HG03378 (cell line): ENCODE results near the gene SIPA1L2.
"Not testable (repeated sequence)": the region's sequence is repeated elsewhere in the genome, so short reads cannot be mapped to it uniquely, and the experiment has no call there.

Experiments used
- ATAC-seq: cut with Tn5 transposase; IDR thresholded peaks from one replicate; pipeline ENCODE4 v1.9.1; 2021; ENCODE audit warnings: mild to moderate bottlenecking, moderate library complexity; ENCODE audit not compliant: unreplicated experiment

Gene SIPA1L2

GRCh38 chr1:232615306-232615800 lies 14.6 kb downstream of the SIPA1L2 start:
- ATAC-seq = no peak

GRCh38 chr1:232614811-232615210 lies 15.1 kb downstream of the SIPA1L2 start:
- no peak for ATAC-seq

- no peak for ATAC-seq
These were observed 16.1 kb downstream of the SIPA1L2 start for GRCh38 chr1:232613752-232614381.

GRCh38 chr1:232612836-232613235 lies 17.1 kb downstream of the SIPA1L2 start:
- not testable (repeated sequence) for ATAC-seq

GRCh38 chr1:232611834-232612233 lies 18.1 kb downstream of the SIPA1L2 start:
- no peak for ATAC-seq

- ATAC-seq = not testable (repeated sequence)
These were observed 18.8 kb downstream of the SIPA1L2 start for GRCh38 chr1:232610902-232611745.

- ATAC-seq = no peak
These were observed 19.6 kb downstream of the SIPA1L2 start for GRCh38 chr1:232610192-232610901.

GRCh38 chr1:232608427-232608826 lies 21.5 kb downstream of the SIPA1L2 start:
- no peak for ATAC-seq

- ATAC-seq = no peak
These were observed 27.3 kb downstream of the SIPA1L2 start for GRCh38 chr1:232602622-232603021.

- ATAC-seq = peak; percentile 44
These were observed 29.3 kb downstream of the SIPA1L2 start for GRCh38 chr1:232600424-232601258.

GRCh38 chr1:232599178-232600041 lies 30.5 kb downstream of the SIPA1L2 start:
- ATAC-seq = peak; percentile 75

- ATAC-seq = no peak
These were observed 31.1 kb downstream of the SIPA1L2 start for GRCh38 chr1:232598837-232599177.

- no peak for ATAC-seq
These were observed 31.8 kb downstream of the SIPA1L2 start for GRCh38 chr1:232598133-232598532.

- no peak for ATAC-seq
These were observed 32.2 kb downstream of the SIPA1L2 start for GRCh38 chr1:232597721-232598120.

- peak; percentile 48 for ATAC-seq
These were observed 33.1 kb downstream of the SIPA1L2 start for GRCh38 chr1:232596666-232597303.

GRCh38 chr1:232594768-232595698 lies 34.9 kb downstream of the SIPA1L2 start:
- ATAC-seq = no peak

GRCh38 chr1:232593717-232594502 lies 36.0 kb downstream of the SIPA1L2 start:
- ATAC-seq = no peak
